DMS153 treated with DMSO at 0.1 percent for 48 hours (cell line): ENCODE measurements around the gene SGSM2.

Experiments
- DNase-seq: peaks from one replicate; lab custom pipeline; 2025; ENCODE audit not compliant: unreplicated experiment; lab: John Stamatoyannopoulos, UW

The SGSM2 gene

DNA sequence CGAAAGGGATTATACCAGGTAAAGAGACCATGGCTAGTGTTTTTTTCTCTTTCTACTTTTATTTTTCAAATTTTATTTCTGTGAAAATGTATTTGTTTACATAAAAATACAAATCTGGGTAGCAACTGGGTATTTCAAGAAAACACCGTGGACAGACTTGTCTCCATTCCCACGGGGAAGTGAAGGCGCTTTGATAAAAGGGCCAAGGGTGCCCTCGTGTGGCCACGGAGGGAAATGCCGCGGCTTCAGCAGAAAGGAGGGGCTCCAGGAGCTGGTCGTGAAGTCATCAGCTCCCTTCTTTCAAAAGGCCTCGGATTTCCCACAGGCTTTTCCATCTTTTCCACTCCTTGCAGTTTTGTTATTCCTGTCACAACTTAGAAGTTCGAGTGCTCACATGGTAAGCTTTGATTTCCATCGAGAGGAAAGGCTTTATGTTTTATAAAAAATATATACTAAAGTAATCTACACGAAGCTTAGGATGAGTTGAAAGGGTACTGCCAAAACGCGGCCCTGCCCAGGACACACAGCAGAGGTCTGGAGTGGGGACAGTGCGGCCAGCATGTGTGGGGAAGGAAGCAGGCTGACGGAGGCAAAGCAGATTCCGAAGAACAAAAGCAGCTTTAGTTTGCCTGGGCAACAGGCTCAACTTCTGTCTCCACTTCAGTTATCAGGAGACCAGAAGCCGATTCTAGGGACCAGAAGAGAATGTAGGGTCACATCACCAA is 78.9 kb downstream of the SGSM2 start:
- DNase-seq, result peak; percentile 23

DNA sequence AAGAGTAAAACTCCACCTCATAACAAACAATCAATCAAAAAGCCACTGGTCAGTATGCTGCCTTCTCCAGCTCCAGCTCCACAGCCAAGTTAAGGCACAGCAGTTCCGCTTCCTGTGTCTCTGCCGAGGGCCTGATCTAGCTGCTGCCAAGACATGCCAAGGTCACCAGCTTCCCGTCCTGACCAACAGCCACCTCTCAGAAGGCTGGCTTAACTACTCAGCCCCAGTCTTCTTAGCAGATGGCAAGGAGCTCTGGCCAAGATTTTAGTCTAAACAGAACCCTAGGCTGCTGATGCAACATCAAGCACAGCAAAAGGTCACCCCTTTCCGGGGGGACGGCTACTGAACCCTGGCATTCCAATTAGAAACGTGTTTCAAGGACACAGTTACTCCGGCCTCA is 81.3 kb downstream of the SGSM2 start:
- DNase-seq, result no peak

DNA sequence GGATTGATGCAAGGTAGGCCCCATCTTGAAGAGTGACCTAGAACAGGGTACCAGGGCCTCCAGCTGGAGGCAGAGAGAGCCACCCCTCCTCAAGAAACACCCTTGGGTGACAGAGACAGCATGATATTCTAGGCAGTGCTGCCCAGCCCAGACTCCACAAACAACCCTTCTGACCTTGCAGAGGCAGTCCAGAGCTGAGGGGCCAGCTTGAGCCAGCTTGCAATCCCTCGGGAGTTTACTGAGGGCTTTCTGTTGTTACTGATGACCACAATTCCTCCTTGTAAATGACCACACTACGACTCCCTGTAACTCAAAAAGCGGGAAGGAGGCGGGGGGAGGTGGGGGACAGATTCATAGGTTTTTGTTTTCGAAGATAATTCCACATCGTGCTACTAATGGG is 82.2 kb downstream of the SGSM2 start:
- no peak for DNase-seq

DNA sequence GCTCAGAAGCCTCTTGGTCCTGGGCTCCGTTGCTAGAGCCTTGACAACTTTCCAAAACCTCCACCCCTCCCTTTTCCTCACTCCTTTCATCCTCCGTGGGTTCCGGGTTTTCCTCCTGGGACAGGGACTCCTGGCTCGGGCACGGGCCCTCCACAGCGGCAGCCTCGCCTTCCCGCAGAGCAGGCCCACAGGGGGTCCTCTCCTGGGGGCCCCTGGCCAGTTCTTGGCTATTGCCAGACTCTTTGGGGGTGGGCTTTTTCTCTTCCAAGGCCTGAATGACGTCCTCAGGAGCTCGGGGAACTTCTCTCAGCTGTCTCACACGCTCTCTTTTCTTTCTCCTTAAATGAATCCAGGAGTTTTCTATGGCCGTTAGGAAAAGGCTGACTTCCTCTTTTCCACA is 82.9 kb downstream of the SGSM2 start:
- no peak for DNase-seq

DNA sequence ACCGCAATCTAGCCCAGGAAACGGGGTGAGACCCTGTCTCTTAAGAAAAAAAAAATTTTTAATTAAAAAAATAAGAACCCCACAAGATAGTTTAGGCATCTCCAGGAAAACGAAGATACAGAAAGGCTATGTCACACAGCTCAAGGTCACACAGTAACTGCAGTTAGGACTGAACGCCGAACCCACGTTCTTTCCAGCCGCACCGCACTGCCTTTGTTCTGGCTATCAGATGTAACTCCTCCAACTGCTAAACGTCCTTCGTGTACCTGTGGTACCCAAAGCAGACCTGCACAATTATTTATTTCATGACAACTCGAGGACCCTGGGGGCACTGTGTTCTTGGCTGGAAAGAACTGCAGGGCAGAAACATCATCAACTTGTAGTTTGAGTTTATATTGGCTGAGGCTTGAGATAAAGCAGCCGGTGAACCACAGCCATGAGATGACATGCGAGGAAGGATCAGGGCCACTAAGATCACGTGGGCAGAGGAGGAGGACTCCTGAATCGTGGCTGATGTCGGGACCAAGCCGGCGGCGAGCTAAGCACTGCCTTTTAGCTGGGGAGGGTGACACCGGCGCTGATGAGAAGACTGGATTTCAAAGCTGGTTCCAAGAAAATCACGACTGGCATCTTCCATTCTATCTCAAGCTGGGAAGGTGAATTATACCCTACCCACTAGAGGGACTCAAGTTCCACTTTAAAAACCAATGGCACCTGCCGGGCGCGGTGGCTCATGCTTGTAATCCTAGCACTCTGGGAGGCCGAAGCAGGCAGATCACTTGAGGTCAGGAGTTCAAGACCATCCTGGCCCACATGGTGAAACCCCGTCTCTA is 84.2 kb downstream of the SGSM2 start:
- no peak for DNase-seq

DNA sequence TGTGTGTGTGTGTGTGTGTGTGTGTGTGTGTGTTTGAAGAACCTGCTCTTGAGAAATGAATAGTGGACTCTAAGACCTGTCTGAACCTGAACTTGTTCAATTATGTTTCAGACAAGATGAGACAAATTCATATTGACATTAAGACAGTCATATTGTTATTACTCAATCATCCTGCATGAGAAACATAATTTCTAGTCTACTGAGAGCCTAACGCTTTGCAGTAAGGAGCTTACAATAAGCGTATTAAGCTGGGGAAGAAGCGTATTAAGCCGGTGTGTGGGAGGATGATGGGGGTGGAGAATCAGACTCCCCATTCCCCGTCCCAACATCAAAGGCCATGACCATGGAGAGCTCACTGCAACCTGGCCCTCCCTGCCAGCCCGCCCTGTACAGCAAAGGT is 86.0 kb downstream of the SGSM2 start:
- no peak for DNase-seq

DNA sequence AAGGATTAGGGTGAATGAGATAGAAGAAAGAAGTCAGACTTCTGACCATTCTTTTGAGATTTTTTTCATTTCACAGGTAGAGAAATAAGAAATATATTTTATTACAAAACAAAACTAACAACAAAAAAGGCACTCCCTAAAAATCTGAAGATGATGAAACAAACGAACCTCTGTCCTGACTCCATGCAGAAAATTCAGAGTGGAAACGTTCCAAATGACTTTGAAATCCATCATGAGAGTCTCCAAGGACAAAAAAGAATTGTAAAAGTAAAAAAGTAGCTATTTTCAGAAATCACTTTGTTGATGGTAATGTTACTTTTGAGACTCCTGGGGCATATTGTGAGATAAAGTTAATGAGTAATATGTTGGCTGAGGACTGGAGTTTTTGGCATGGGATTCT is 89.9 kb downstream of the SGSM2 start:
- DNase-seq, result no peak

DNA sequence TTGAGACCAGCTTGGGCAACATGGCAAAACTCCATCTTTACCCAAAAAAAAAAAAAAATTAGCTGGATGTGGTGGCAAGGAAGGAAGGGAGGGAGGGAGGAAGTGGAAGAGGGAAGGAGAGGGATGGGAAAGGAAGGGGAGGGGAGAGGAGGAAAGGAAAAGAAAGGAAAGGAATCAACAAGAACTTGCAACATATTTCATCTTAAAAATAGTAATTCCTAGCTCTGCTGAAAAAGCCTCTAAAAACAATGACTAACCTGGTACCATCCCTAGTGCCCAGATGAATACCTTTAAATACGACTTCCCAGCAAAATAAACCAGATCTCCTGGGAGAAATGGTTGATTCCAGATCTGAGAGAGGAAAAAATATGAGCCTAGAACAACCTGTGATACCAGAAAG is 90.6 kb downstream of the SGSM2 start:
- DNase-seq, result no peak
